ENCODE data around the gene NAA40.

NAA40 gene

GRCh38 chr11:63938479-63939396 lies at the start of gene NAA40:
Gene NAA40, plus strand, starts transcription at chr11:63939002. Its CDS starts 95 bp downstream, at chr11:63939097.
- peak; percentile 87 for DNase-seq (ENCODE audit: extremely low read depth in 1 of 2, low read depth in 1 of 2)

DNA sequence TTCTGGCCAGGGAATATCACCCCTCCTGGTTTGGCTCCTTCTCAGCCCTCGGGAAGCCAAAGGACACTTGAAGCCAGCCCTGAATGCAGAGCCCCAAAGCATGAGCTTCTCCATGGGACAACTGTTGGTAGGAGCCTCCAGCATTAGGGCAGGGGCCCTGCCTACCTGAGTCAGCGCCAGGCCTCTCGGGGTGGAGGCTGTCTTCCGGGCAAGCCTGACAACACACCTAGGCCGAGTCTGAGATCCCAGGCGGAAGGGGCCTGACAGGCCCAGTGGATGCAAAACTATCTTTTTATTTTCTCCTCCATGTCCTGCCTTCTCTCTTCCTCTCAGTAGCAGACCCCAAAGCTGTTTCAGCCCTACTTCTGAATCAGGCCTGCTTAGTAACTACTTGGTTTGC lies 49.5 kb upstream of the NAA40 start:
- no peak for DNase-seq (ENCODE audit: extremely low read depth in 1 of 2, low read depth in 1 of 2)

DNA sequence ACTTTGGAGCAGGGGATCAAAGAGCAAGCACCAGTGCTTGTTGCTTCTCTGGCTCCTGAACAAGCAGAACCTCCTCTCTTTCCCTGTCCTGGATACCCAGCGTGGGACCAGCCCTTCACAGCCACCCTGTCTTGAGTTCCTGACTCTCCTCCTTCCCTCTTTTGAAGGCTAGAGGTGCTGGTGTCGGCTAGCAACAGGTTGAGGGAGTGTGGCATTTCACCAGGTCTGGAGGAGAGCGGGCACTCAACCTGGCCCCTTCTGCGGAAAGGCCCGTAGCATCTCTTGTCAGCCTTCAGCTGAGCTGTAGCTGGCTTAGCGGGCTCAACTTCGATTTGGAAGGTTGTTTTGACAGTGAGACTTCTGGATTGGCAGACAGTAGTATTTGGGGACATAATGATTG lies 48.4 kb upstream of the NAA40 start:
- DNase-seq (ENCODE audit: extremely low read depth in 1 of 2, low read depth in 1 of 2) = no peak

GRCh38 chr11:63892228-63892627 lies 46.6 kb upstream of the NAA40 start:
- no peak for DNase-seq (ENCODE audit: extremely low read depth in 1 of 2, low read depth in 1 of 2)

- DNase-seq (ENCODE audit: extremely low read depth in 1 of 2, low read depth in 1 of 2) = no peak
These were observed 45.4 kb upstream of the NAA40 start for GRCh38 chr11:63893355-63893754.

DNA sequence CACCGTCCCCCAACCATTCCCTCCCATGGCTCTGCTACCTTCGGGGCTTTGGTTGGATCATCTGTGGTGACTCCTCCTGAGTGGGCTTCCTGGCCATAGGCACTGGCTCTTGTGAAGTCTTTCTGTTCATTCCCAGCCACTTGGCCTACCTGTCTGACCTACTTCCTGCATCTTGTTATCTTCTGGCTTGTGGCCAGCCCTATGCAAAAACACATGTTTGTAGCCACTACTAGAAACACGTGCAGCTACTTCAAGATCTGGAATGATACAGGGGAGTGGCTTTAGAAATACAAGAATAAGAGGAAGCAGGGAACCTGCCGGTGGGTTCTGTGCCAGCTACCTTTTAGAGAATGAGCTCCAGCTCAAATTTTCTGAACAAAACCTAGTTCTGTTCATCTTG lies 42.7 kb upstream of the NAA40 start:
- no peak for DNase-seq (ENCODE audit: extremely low read depth in 1 of 2, low read depth in 1 of 2)

- no peak for DNase-seq (ENCODE audit: extremely low read depth in 1 of 2, low read depth in 1 of 2)
These were observed 41.2 kb upstream of the NAA40 start for GRCh38 chr11:63897459-63898146.

- no peak for DNase-seq (ENCODE audit: extremely low read depth in 1 of 2, low read depth in 1 of 2)
These were observed 37.1 kb upstream of the NAA40 start for GRCh38 chr11:63901660-63902059.

- no peak for DNase-seq (ENCODE audit: extremely low read depth in 1 of 2, low read depth in 1 of 2)
These were observed 34.9 kb upstream of the NAA40 start for GRCh38 chr11:63903884-63904283.

GRCh38 chr11:63904743-63905142 lies 34.1 kb upstream of the NAA40 start:
- no peak for DNase-seq (ENCODE audit: extremely low read depth in 1 of 2, low read depth in 1 of 2)

DNA sequence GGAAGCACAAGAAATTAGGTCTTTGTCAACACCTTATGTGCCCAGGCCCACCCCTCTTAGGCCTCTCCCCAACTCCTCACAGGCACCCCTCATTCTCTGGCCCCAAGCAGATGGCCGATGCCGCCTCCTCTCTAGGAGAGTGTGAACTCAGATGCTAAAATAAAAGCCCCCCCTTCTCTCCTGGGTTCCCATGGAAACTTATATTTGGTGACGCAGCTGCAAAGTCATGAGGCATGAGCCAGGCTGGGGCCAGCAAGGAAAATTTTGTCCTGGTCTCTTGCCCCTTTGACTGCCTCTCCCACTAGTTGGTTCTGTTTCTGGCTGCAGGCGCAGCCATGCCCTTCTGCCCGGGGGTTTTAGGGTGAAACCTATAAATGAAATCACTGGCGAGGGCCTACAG lies 33.6 kb upstream of the NAA40 start:
- DNase-seq (ENCODE audit: extremely low read depth in 1 of 2, low read depth in 1 of 2) = no peak

DNA sequence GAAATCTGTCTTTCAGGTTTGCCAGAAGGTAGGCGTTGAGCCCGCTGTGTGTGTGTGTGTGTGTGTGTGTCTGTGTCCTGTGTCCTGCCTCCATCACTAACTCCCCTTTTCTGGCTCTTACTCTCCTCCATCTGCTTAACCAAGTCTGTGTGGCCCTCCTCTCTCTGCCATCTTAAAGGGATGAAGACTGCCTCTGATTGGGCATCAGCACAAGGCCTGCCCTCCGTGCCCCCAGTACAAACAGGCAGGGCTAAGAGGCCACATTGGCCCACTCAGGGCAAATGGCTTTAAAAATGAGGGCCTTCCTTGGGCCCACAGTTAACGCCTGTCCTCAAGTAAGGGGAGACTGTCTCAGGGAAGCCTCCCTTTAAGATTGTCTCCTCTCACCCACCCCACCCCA lies 32.7 kb upstream of the NAA40 start:
- no peak for DNase-seq (ENCODE audit: extremely low read depth in 1 of 2, low read depth in 1 of 2)

DNA sequence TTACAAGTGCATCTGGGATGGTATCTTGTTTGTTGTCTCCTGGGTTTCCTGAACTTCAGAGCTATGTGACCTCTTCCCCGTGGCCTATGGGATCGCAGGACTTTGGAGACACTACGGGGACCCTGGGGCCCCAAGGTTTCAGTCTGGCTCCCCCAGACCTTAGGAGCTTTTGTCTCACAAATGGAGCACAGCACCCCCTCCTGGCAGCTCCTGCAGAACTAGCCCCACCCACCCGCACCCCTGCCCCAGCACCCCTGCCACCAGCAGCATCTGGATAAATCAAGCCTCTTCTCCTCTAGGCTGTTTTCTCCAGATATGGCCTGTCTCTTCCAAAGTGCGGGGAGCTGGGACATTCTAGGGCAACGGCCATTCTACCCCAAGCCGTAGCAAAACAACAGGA lies 32.2 kb upstream of the NAA40 start:
- DNase-seq (ENCODE audit: extremely low read depth in 1 of 2, low read depth in 1 of 2) = peak in 1 of 2 donors; percentile 46

DNA sequence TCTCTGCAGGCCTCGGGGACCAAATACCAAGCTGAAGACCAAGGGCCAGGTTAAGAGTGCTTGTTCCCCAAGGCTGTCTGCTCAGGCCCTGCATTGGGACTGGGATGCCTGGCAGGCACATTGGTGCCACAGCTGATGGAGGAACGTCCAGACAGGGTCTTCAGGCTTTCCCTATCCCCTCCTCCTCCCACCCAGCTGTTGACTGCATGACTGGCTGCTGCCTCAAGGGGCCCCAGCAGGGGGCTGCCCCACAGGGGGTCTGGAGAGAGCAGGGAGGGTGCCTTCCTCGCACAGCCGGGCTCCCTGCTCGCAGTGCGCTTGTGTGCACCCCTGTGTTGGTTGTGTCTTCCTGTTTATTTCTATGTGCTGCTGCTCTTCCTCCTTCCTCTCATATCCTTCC lies 31.7 kb upstream of the NAA40 start:
- DNase-seq (ENCODE audit: extremely low read depth in 1 of 2, low read depth in 1 of 2) = no peak

DNA sequence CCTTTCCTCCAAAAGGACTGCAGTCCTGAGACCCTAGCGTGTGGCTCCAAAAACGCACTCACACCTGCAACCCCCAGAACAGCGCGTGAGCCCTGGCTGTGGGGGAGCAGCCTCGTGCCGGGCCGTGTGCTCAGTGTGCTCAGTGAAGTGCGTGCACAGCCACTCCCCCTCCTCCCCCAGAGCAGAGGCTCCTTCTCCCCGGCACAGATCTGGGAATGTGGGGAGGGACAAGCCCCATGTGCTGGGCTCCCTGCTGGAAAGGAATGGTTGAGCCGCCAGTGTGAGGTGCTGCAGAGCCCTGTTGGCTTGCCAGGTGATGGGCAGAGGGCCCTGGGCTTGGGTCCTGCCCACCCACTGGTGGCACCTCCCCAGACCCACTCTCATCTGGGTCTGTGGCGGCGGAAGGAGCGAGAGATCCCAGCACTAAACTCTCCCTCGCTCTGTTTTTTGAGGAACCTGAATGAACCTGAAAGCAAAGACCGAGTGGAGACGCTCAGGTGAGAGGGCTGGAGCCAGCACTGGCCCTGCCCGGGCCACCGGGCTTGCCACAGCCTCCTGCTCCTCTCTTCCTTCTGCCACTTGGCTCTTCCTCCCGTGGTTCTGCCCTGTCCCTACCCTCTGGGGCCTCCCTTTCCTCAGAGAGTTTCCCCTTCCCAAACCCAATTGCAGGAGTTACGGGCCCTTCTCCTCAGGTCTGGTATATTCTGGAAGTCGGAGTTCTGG lies 30.8 kb upstream of the NAA40 start:
- DNase-seq (ENCODE audit: extremely low read depth in 1 of 2, low read depth in 1 of 2) = no peak

GRCh38 chr11:63908631-63909401 lies 30.0 kb upstream of the NAA40 start:
- DNase-seq (ENCODE audit: extremely low read depth in 1 of 2, low read depth in 1 of 2) = no peak

DNA sequence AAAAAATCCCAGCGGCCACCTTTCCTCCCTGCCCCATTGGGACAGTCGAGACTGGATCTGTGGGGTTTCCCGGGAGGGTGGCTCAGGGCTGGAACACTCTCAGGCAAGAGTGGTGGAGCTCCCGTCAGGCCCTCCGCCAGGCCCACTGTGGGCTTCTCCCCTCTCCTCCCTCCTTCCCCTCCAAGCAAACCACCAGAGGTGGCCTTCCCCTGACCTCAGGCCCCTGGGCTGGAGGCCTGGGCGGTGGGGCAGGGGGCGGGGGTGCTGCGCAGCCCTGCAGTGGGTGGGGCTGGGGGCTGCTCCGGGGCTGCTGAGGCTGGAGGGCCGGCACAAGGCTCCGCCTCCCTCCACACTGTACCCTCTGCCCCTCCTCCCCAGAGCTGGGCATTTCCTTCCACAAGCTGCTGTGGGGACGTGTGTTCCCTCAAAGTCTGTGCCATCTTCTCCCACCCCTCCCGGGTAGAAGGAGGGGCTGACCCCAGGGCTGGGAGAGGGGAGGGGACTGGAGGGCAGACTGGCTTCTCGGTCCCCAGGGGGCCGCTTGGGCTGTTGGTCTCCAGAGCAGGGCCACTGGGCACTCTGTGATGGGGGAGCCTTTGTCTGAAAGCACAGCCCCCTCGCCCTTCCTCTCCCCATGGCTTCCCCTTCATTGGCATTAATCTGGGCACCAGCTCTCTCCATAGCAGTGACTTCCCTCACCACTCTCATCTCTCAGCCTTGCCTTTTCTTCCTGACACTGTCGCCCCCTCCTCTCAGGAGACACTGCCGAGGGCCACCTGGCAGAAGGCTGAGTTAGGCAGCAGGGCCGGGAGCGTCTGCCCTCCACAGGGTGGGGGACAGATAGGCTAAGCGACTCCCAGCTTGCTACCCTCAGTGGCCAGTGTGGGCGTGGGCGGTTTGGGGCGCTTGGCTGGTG lies 29.0 kb upstream of the NAA40 start:
- no peak for DNase-seq (ENCODE audit: extremely low read depth in 1 of 2, low read depth in 1 of 2)

- no peak for DNase-seq (ENCODE audit: extremely low read depth in 1 of 2, low read depth in 1 of 2)
These were observed 28.1 kb upstream of the NAA40 start for GRCh38 chr11:63910675-63911074.

DNA sequence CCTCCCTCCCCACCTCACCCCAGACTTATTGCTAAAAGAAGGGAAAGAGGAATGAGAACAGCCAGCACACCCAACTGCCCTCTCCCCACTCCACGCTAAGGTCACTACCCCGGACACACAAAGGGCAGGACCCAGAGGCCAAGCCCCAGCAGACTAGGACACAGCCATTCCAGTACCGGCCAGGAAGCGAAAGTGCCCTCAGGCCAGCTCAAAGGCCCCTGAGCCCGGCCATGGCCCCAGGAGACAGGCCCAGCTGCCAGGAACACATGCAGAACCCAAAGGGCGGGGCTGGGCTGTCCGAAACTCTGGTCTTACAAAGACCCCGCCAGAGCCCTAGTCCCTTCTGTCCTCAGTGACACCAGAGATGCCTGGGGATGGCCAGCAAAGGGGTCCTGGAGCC lies 27.4 kb upstream of the NAA40 start:
- no peak for DNase-seq (ENCODE audit: extremely low read depth in 1 of 2, low read depth in 1 of 2)

GRCh38 chr11:63911876-63912275 lies 26.9 kb upstream of the NAA40 start:
- DNase-seq (ENCODE audit: extremely low read depth in 1 of 2, low read depth in 1 of 2) = no peak
